Aorta (tissue), 5 donors: Measurements from ENCODE around the gene IRAK1BP1. TPM values are rescaled to one million over a fixed set of nuclear protein-coding genes. Genes with fewer than 3 reads are reported as not detected.
"Not testable (repeated sequence)": the region's sequence is repeated elsewhere in the genome, so short reads cannot be mapped to it uniquely, and the experiment has no call there.

Source experiments
- ATAC-seq: fragments of 200-7000 bp; cut with Tn5 transposase; one replicate; pipeline ENCODE4 v1.9.1; 2022; ENCODE audit warnings: moderate library complexity; ENCODE audit not compliant: low FRiP score
- DNase-seq, 2 donors: peaks; one replicate each; pipeline ENCODE4 v3.0.0-alpha.2; 2020
- H3K27ac ChIP-seq, 2 donors: one replicate each; pipeline ENCODE4 v1.5.1; 2013; ENCODE audit warnings: low read length in 2 of 2, mild to moderate bottlenecking in 2 of 2, moderate library complexity in 2 of 2, control low read depth in 1 of 2, inconsistent platforms in 1 of 2, low read depth in 1 of 2
- H3K27me3 ChIP-seq, 2 donors: one replicate each; pipeline ENCODE4 v1.6.1; 2013; ENCODE audit warnings: control low read depth in 1 of 2, low read length in 1 of 2, mild to moderate bottlenecking in 1 of 2, moderate library complexity in 1 of 2; ENCODE audit not compliant: insufficient read depth in 2 of 2, control insufficient read depth in 1 of 2
- H3K36me3 ChIP-seq, 2 donors: one replicate each; pipeline ENCODE4 v1.6.1; 2013; ENCODE audit warnings: control low read depth in 1 of 2, low read length in 1 of 2, mild to moderate bottlenecking in 1 of 2; ENCODE audit not compliant: insufficient read depth in 2 of 2, control insufficient read depth in 1 of 2
- H3K4me1 ChIP-seq, 2 donors: one replicate each; pipeline ENCODE4 v1.6.1; 2013; ENCODE audit warnings: low read length in 2 of 2, control low read depth in 1 of 2, mild to moderate bottlenecking in 1 of 2, moderate library complexity in 1 of 2; ENCODE audit not compliant: insufficient read depth in 2 of 2, control insufficient read depth in 1 of 2
- H3K4me3 ChIP-seq, 2 donors: one replicate each; pipeline ENCODE4 v1.5.1; 2013; ENCODE audit warnings: low read length in 2 of 2, control low read depth in 1 of 2, mild to moderate bottlenecking in 1 of 2
- H3K9me3 ChIP-seq: one replicate; pipeline ENCODE4 v1.6.1; 2013; ENCODE audit warnings: mild to moderate bottlenecking, low read length; ENCODE audit not compliant: control insufficient read depth
- WGBS, 2 donors: extraction: QIAGEN DNeasy Blood & Tissue Kit; methylation state at CpG; one replicate each; pipeline ENCODE4 v1.1.7; 2013; 5-methylcytosine and 5-hydroxymethylcytosine counted together
- intact Hi-C, 2 donors: fragments of 100-400 bp; cut with DNase I; formaldehyde crosslinking; loops; one replicate each; pipeline versions ENCODE4 v1.14.2 to v1.15.0; 2022
- polyA plus RNA-seq, 2 donors: library from polyadenylated mRNA; stranded (reverse); fragments of 200-250 nt; gene quantifications; one replicate each; pipeline ENCODE4 v1.2.3, GENCODE V29; 2013
- total RNA-seq, 2 donors: library from RNA; stranded (reverse); fragmentation: NEBNext Ultra II Directional; extraction: Animal tissue kit (Norgen Biotek cat#: 25700); gene quantifications; one replicate each; pipeline ENCODE4 v1.2.1, GENCODE V29; 2021
- donor health status: healthy with polysubstance abuse.
- donor health status: Bipolar disorder and iron deficiency.
- donor health status: DM: no; HTN: no; CAD: no.
- donor health status: DM: no; HTN: no; CAD: no.
- donor health status: DM: yes; HTN: yes; CAD: no.

IRAK1BP1 gene
- total and polyA plus RNA-seq, 4 donors = 1.3 to 5.0 (median 2.8) TPM

DNA sequence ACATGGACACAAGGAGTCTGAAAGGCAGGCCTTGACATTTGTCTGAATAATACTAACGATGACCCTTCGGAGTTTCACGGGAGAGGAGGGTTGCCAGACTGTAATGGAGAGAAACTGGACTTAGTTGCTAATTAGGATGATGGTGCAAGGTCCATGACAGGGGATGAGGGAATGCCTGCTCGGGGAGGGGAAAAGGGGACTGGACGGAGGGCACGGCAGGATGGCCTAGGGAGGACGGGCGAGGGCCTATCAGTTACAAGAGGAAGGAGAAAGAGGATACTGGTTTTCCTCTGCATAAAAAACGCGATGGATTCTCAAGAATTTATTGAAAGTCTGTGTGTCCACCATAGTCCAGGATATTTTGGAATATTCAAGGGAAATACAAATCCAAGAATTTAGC is 42.7 kb downstream of the IRAK1BP1 start:
- no peaks in the 10 kb centered on the region for H3K36me3 ChIP-seq
- peak; percentile 19 for ATAC-seq
- 88 to 93% methylated on average over 10 of the region's 10 CpGs for WGBS, 2 donors
- no peak for DNase-seq
- no peak overlapping the region for H3K4me3 ChIP-seq
- peaks cover 1% of the 10 kb centered on the region for H3K9me3 ChIP-seq
- no peak overlapping the region for H3K27ac ChIP-seq
- H3K4me1 ChIP-seq = no peaks in the 10 kb centered on the region
- intact Hi-C loops = no loop called here
- no peaks in the 10 kb centered on the region for H3K27me3 ChIP-seq

- peaks cover 1% of the 10 kb centered on the region for H3K9me3 ChIP-seq
- H3K4me1 ChIP-seq = no peaks in the 10 kb centered on the region
- H3K36me3 ChIP-seq = no peaks in the 10 kb centered on the region
- H3K27me3 ChIP-seq = no peaks in the 10 kb centered on the region
- ATAC-seq = peak; percentile 79
- no peak overlapping the region for H3K4me3 ChIP-seq
- H3K27ac ChIP-seq = no peak overlapping the region
- DNase-seq = peak; percentile 52 to 77
- 3 to 4% methylated on average over 49 of the region's 49 CpGs for WGBS, 2 donors
- intact Hi-C loops = no loop called here
Measured at GRCh38 chr6:78910591-78911171, 43.3 kb downstream of the IRAK1BP1 start.

- Histone ChIP-seq H3K4me3 (no peak overlapping the region), H3K27ac (no peak overlapping the region), H3K9me3 (peaks cover 1% of the 10 kb centered on the region), H3K4me1 (no peaks in the 10 kb centered on the region), H3K36me3 (no peaks in the 10 kb centered on the region), H3K27me3 (no peaks in the 10 kb centered on the region)
- no peak for ATAC-seq
- 76 to 77% methylated on average over 9 of the region's 9 CpGs for WGBS, 2 donors
- intact Hi-C loops = no loop called here
- no peak for DNase-seq
Measured at GRCh38 chr6:78911218-78911940, 44.0 kb downstream of the IRAK1BP1 start.

DNA sequence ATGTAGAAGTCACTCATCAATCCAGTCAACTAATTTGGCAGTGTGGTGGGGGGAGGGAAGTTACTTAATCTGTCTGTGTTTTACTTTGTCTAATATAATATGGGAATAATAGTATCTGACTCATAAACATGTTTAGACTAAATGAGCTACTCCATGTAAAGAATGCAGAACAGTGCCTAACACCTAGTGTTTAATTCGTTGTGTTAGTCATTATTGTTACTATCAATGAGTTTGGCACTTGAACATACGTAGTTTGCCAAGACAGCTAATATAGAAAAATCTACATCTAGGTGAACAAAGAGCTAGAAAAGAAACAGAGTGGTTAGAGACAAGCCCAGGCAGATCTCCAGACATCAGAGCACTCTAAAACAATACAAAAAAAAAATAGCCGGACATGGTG is 49.1 kb downstream of the IRAK1BP1 start:
- WGBS, 2 donors = 92 to 95% methylated on average over 3 of the region's 3 CpGs
- H3K9me3 ChIP-seq = no peaks in the 10 kb centered on the region
- no peaks in the 10 kb centered on the region for H3K36me3 ChIP-seq
- H3K27ac ChIP-seq = no peak overlapping the region
- intact Hi-C loops = no loop called here
- DNase-seq (no peak), ATAC-seq (no peak)
- no peaks in the 10 kb centered on the region for H3K4me1 ChIP-seq
- no peaks in the 10 kb centered on the region for H3K27me3 ChIP-seq
- H3K4me3 ChIP-seq = no peak overlapping the region

DNA sequence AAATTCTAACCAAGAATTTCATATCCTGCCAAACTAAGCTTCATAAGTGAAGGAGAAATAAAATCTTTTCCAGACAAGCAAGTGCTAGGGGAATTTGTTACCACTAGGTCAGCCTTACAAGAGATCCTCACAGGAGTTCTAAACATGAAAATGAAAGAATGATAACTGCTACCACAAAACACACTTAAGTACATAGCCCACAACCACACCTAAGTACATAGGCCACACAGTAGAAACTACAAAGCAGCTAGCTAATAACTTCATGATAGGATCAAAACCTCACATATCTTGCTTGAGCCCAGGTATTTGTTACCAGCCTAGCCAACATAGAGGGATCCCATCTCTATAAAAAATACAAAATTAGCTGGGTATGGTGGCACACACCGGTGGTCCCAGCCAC is 50.4 kb downstream of the IRAK1BP1 start:
- 92 to 97% methylated on average over 1 of the region's 1 CpG for WGBS, 2 donors

DNA sequence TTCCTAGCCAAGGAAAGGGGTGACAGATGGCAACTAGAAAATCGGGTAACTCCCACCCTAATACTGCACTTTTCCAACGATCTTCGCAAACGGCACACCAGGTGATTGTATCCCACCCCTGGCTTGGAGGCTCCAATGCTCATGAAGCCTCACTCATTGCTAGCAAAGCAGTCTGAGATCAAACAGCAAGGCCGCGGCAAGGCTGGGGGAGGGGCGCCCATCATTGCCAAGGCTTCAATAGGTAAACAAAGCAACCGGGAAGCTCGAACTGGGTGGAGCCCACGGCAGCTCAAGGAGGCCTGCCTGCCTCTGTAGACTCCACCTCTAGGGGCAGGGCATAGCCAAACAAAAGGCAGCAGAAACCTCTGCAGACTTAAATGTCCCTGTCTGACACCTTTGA is 53.8 kb downstream of the IRAK1BP1 start:
- DNase-seq, intact Hi-C loops, H3K9me3 ChIP-seq, ATAC-seq, H3K4me1 ChIP-seq, H3K36me3 ChIP-seq, H3K27me3 ChIP-seq, H3K27ac ChIP-seq, H3K4me3 ChIP-seq: not testable (repeated sequence)
- 84 to 98% methylated on average over 10 of the region's 10 CpGs for WGBS, 2 donors

More for the DNA sequence above, 50.4 kb downstream of the IRAK1BP1 start:
- H3K36me3 ChIP-seq = no peaks in the 10 kb centered on the region
- no peak overlapping the region for H3K4me3 ChIP-seq
- intact Hi-C loops = no loop called here
- no peak overlapping the region for H3K27ac ChIP-seq
- no peaks in the 10 kb centered on the region for H3K4me1 ChIP-seq
- no peaks in the 10 kb centered on the region for H3K9me3 ChIP-seq
- no peaks in the 10 kb centered on the region for H3K27me3 ChIP-seq
- DNase-seq = no peak
- no peak for ATAC-seq

- 88 to 91% methylated on average over 3 of the region's 3 CpGs for WGBS, 2 donors
- no peak overlapping the region for H3K27ac ChIP-seq
- H3K4me1 ChIP-seq = no peaks in the 10 kb centered on the region
- no peaks in the 10 kb centered on the region for H3K36me3 ChIP-seq
- intact Hi-C loops = no loop called here
- H3K9me3 ChIP-seq = no peaks in the 10 kb centered on the region
- H3K27me3 ChIP-seq = no peaks in the 10 kb centered on the region
- H3K4me3 ChIP-seq = no peak overlapping the region
- DNase-seq (no peak), ATAC-seq (no peak)
Measured at GRCh38 chr6:78925317-78925716, 58.0 kb downstream of the IRAK1BP1 start.

GRCh38 chr6:78935553-78935952 is 68.2 kb downstream of the IRAK1BP1 start:
- ATAC-seq = no peak
- H3K27me3 ChIP-seq = no peaks in the 10 kb centered on the region
- intact Hi-C loops = no loop called here
- DNase-seq = no peak
- H3K36me3 ChIP-seq = peaks cover 0 to under 1% of the 10 kb centered on the region in 2 donors
- no peak overlapping the region for H3K27ac ChIP-seq
- H3K4me3 ChIP-seq = no peak overlapping the region
- WGBS, 2 donors = 96 to 98% methylated on average over 2 of the region's 2 CpGs
- H3K4me1 ChIP-seq = no peaks in the 10 kb centered on the region
- no peaks in the 10 kb centered on the region for H3K9me3 ChIP-seq

GRCh38 chr6:78936515-78936914 is 69.2 kb downstream of the IRAK1BP1 start:
- H3K27ac ChIP-seq = no peak overlapping the region
- no peak for ATAC-seq
- peaks cover 0 to 4% of the 10 kb centered on the region in 2 donors for H3K36me3 ChIP-seq
- no peak overlapping the region for H3K4me3 ChIP-seq
- 83 to 86% methylated on average over 2 of the region's 2 CpGs for WGBS, 2 donors
- no peaks in the 10 kb centered on the region for H3K4me1 ChIP-seq
- intact Hi-C loops = no loop called here
- DNase-seq = no peak
- H3K9me3 ChIP-seq = no peaks in the 10 kb centered on the region
- H3K27me3 ChIP-seq = no peaks in the 10 kb centered on the region
